ENCODE results near the gene FAM186B. TPM values are rescaled to one million over a fixed set of nuclear protein-coding genes. Genes with fewer than 3 reads are reported as not detected.
A peak's percentile ranks its signal among the peaks of the same experiment; 100 is the strongest.

FAM186B gene
- total RNA-seq, 8 experiments from 2014 or later, result 0.65 to 5.3 (median 1.1) TPM

DNA sequence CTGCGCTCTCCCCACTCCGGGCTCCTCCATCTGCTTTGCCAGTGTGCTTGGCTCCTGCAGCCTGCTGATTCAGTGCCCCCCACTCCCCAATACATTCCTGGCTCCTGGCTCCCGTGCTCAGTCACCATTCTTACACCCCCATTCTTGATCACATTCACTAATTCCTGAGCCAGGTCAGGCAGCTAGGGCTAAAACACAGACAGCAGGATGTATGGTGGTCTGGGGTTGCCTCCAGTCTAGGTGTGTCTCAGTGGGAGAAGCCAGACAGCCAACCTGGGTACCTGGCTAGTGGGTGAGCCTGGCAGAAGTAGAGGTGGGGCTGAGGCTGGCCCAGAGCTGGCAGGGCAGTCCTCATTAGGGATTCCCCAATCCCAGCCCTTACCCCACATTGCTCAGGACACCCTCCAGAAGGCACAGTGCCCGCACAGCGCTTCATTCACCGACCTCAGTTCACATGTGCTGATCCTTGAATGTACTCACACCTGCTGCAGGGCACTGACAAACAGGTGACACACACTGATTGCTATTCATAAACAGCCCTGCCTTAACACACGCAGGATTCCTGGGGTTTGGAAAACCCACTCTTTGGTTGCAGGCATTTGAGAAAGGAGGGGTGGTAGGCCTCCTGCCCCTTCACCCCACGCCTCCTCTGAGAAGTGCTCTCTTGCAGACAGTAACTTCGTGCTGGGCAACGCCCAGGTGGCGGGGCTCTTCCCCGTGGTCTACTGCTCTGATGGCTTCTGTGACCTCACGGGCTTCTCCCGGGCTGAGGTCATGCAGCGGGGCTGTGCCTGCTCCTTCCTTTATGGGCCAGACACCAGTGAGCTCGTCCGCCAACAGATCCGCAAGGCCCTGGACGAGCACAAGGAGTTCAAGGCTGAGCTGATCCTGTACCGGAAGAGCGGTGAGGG is 65.0 kb downstream of the FAM186B start:
- ATAC-seq (replicated peaks in 6 of 8), result no peak
- H3K4me3 ChIP-seq, result no peak overlapping the region

DNA sequence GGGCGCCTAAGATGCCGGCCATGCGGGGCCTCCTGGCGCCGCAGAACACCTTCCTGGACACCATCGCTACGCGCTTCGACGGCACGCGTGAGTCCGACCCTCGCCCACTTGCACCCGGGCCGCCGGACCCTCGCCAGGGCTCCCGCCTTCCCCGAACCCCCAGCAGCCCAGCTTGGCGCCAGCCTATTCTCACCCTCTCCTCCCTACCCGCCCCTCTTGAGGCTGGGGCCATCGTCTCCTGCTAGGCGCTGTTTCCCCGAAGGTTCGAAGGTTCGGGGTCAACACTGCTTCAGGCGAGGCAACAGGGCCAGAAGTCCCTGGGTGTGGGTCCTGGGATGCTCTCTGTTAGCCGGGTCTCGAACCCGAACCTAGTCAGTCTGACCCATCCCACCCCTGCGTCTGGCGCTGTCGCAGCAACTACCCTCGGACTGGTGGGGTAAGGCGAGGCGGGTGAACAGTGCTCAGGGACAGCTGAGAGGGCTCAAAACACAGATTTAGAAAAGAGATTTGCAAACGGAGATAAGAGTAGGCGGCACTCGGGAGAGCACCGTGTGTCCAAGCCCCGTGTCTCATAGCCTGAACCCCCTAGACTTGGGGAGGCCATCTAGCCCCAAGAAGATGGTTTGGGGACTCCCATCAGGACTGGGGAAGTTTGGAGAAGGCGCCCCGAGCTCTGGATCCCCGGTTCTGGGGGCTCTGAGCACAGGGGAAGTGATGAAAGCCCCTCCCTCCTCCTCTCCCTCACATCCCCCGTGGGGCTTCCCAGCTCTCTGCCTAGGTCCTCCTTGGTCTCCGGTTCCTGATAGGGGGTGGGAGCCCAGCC is 65.8 kb downstream of the FAM186B start:
- H3K4me3 ChIP-seq, result peak overlapping the region; percentile 35 to 42 (median 41)
- WGBS, 10 experiments, result 10 to 100% (median 23%) methylated on average over 1 to 3 of the region's 47 CpGs; no CpG with 5 or more reads in 6 of the 10 experiments
- H3K27ac ChIP-seq, result no peak overlapping the region
- H3K4me1 ChIP-seq (replicated peaks in 1 of 2), result peaks cover 18 to 21% of the 10 kb centered on the region in 2 donors
- ATAC-seq (replicated peaks in 6 of 8), result no peak
- in situ Hi-C loops (cut with MboI; ENCODE audit: low pct_unique_long_range_greater_than_20kb in 2 of 9, low sequenced_read_pairs in 9 of 9, unreplicated experiment in 9 of 9), result loop anchor here in 2 of 9 experiments (25.0 kb wide), 1 partner anchor 177 kb away; the partner anchor contains the start of gene SPATS2 (in 2 of the 2)

More for the DNA sequence above, 65.0 kb downstream of the FAM186B start:
- peaks cover 18 to 22% of the 10 kb centered on the region in 2 donors for H3K4me1 ChIP-seq (replicated peaks in 1 of 2)
- in situ Hi-C loops (cut with MboI; ENCODE audit: low pct_unique_long_range_greater_than_20kb in 2 of 9, low sequenced_read_pairs in 9 of 9, unreplicated experiment in 9 of 9), result loop anchor here in 2 of 9 experiments (25.0 kb wide), 1 partner anchor 178 kb away; the partner anchor contains the start of gene SPATS2 (in 2 of the 2)
- H3K27ac ChIP-seq, result no peak overlapping the region
- WGBS, 10 experiments, result 36 to 90% (median 46%) methylated on average over 1 to 6 of the region's 21 CpGs; no CpG with 5 or more reads in 4 of the 10 experiments

DNA sequence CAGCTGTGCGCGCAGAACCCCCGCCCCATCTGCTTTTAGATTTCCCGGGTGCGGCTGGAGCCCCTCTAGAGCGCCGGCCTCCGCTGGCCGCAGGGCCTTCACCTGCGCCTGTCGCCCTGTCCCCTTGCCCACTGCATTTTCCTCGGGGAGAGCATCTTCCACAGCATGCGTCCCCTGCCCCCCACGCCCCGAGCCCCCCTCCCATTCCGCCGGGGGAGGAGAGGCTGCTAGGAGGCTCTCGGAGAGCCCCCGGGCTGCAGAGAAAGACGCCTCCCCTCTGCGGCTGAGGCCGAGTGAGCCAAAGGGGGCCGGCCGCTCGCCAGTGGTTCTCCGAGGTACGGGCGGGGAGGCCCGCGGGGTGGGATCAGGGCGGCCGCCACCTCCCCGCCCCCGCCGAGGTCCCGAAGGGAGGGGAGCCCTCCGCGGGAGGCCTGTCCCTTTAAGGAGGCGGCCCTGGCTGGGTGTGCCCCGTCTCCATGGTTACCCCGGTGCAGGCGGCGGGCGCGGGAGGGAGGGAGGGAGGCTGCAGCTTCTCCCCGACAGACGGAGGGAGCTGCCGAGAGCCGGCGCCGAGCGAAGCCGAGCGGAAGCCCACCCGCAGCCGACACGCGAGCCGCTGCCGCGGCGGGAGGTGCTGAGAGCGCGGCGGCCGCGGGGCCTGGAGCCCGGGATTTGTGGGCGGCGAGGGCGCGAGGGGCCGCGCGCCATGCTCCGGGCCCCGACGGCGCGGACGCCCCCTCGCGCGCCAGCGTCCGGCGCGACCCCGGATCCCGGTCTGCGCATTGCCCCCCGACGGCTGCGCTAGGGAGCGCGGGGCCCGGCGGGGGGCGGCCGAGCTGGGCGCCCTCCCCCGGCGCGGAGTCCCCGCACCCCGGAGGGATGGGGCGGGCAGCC is 66.7 kb downstream of the FAM186B start, which contains the start of gene KCNH3:
TSS of gene KCNH3 (plus strand) at position 521 of the 894 bp plus-strand sequence. CDS start 387 bp downstream, outside the sequence.
- WGBS, 10 experiments, result 0% methylated on average over 3 of the region's 107 CpGs; no CpG with 5 or more reads in 9 of the 10 experiments
- peak; percentile 82 to 93 (median 90) for ATAC-seq (replicated peaks in 6 of 8)

DNA sequence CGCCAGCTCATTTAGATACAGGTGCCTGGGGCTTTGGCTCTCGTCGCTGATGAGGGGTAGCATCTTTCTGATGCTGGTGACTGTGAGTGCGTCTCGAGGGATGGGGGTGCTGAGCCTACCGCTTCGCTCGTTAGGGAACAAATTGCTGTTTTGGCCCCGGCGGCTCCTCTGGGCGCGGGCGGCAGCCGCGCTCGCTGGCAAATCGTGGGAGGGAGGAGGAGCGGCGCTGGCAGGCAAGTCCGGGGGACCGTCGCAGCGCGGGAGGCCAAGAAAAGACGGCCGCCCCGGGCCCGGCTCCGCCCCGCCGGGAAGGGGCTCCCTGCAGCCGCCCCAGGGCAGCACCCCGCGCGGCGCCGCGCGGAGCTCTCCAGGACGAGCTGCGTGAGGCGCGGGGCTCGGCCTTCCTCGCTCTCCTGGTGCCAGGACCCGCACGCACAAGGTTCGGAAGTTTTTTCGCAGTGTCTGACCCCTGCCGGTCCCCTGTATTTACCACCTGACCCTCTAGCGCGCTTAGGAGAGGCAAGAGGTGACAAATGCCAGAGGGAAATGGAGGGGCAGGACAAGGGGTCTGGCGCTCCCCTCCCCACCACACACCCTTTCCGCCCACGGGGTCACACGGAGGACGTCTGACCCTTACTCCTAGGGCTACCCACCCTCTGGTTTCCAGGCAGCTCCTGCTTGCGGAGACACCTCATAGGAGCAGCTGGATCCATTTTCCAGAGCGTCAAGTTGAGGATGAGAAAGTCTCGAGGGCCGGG is 67.5 kb downstream of the FAM186B start:
- peak; percentile 4 to 29 (median 8) for ATAC-seq (replicated peaks in 6 of 8)
- H3K4me3 ChIP-seq, result peak overlapping the region; percentile 35 to 42 (median 41)
- peaks cover 7 to 11% of the 10 kb centered on the region in 2 donors for H3K4me1 ChIP-seq (replicated peaks in 1 of 2)
- no peak overlapping the region for H3K27ac ChIP-seq
- in situ Hi-C loops (cut with MboI; ENCODE audit: low pct_unique_long_range_greater_than_20kb in 2 of 9, low sequenced_read_pairs in 9 of 9, unreplicated experiment in 9 of 9), result loop anchor here in 2 of 9 experiments (25.0 kb wide), 1 partner anchor 176 kb away; the partner anchor contains the start of gene SPATS2 (in 2 of the 2)
- 0 to 20% (median 0%) methylated on average over 1 to 15 of the region's 61 CpGs; no CpG with 5 or more reads in 5 of the 10 experiments for WGBS, 10 experiments

More for the DNA sequence above, 66.7 kb downstream of the FAM186B start, which contains the start of gene KCNH3:
- Histone ChIP-seq H3K4me1 (replicated peaks in 1 of 2) (peaks cover 9 to 12% of the 10 kb centered on the region in 2 donors), H3K4me3 (peak within 1 kb of the TSS; percentile 35 to 42 (median 41)), H3K27ac (no peak within 1 kb of the TSS)
- in situ Hi-C loops (cut with MboI; ENCODE audit: low pct_unique_long_range_greater_than_20kb in 2 of 9, low sequenced_read_pairs in 9 of 9, unreplicated experiment in 9 of 9), result loop anchor here in 2 of 9 experiments (25.0 kb wide), 1 partner anchor 176 kb away; the partner anchor contains the start of gene SPATS2 (in 2 of the 2)

Other genes starting within 250 kb of the FAM186B start
- 10 to 100 TPM; 14.9 to 39.9 (median 25.8) TPM for gene SPATS2, start 238.2 kb downstream of the FAM186B start, total RNA-seq
- gene KCNH3, start 66.6 kb downstream of the FAM186B start, total RNA-seq, result 1 to 10 TPM in 4 of 8 experiments, under 1 TPM in 4; 0.10 to 1.6 (median 1.0) TPM
- 10 to 100 TPM; 30.4 to 72.3 (median 47.0) TPM for gene MCRS1, start 37.5 kb downstream of the FAM186B start, total RNA-seq
- gene PRPF40B, start 17.9 kb upstream of the FAM186B start, total RNA-seq, result 10 to 100 TPM in 6 of 8 experiments, 1 to 10 TPM in 2; 8.0 to 27.5 (median 20.1) TPM
- gene FMNL3, start 101.8 kb upstream of the FAM186B start, total RNA-seq, result 1 to 10 TPM; 3.1 to 9.0 (median 5.1) TPM
- gene TMBIM6, start 135.9 kb upstream of the FAM186B start, total RNA-seq, result 100 to 1,000 TPM; 205 to 533 (median 229) TPM
- gene NCKAP5L, start 222.8 kb upstream of the FAM186B start, total RNA-seq, result 10 to 100 TPM; 15.1 to 51.6 (median 22.3) TPM
- 10 to 100 TPM in 1 of 8 experiments, 1 to 10 TPM in 7; 4.3 to 10.4 (median 8.1) TPM for gene BCDIN3D, start 237.5 kb upstream of the FAM186B start, total RNA-seq